Neural cell (in vitro differentiated cells): Measurements from ENCODE around the gene PAIP1. TPM values are rescaled to one million over a fixed set of nuclear protein-coding genes. Genes with fewer than 3 reads are reported as not detected.

Experiments used
- H2AFZ ChIP-seq: fragments of 200-600, 300-800 bp; sonication (generic), shearing (Covaris generic); 2 replicates; pipeline ENCODE4 v1.6.0; 2014; ENCODE audit warnings: low read depth, mild to moderate bottlenecking, antibody characterized with exemption, low read length, moderate library complexity
- H3F3A ChIP-seq: fragments of 200-600 bp; shearing (Covaris generic); 2 replicates; pipeline ENCODE4 v1.6.1; 2016; ENCODE audit warnings: mild to moderate bottlenecking, moderate library complexity, mixed read lengths, antibody characterized with exemption, low read length; ENCODE audit not compliant: insufficient read depth, poor library complexity, severe bottlenecking
- H3K27ac ChIP-seq: fragments of 200-600, 300-800 bp; sonication (generic), shearing (Covaris generic); 2 replicates; pipeline ENCODE4 v1.5.1; 2014; ENCODE audit warnings: mild to moderate bottlenecking, low read length, moderate library complexity
- H3K27me3 ChIP-seq: fragments of 300-800, 200-600 bp; sonication (generic), shearing (Covaris generic); 2 replicates; pipeline ENCODE4 v1.6.0; 2014; ENCODE audit warnings: mild to moderate bottlenecking, low read depth, low read length, moderate library complexity; ENCODE audit not compliant: insufficient read depth
- H3K36me3 ChIP-seq: fragments of 300-800, 200-600 bp; sonication (generic), shearing (Covaris generic); 2 replicates; pipeline ENCODE4 v1.5.1; 2014; ENCODE audit warnings: mild to moderate bottlenecking, antibody characterized with exemption, low read length, moderate library complexity; ENCODE audit not compliant: insufficient read depth
- H3K4me2 ChIP-seq: fragments of 300-800, 200-600 bp; sonication (generic), shearing (Covaris generic); 2 replicates; pipeline ENCODE4 v1.6.0; 2014; ENCODE audit warnings: mild to moderate bottlenecking, low read length
- H3K4me3 ChIP-seq: fragments of 300-800, 200-600 bp; sonication (generic), shearing (Covaris generic); 2 replicates; pipeline ENCODE4 v1.5.1; 2014; ENCODE audit warnings: mild to moderate bottlenecking, low read length, moderate library complexity
- H3K79me2 ChIP-seq: fragments of 200-600 bp; shearing (Covaris generic); replicated peaks from 2 replicates; pipeline ENCODE4 v1.6.0; 2014; ENCODE audit warnings: mild to moderate bottlenecking, low read length, moderate library complexity; ENCODE audit not compliant: insufficient read depth
- H3K9ac ChIP-seq: fragments of 300-800, 200-600 bp; sonication (generic), shearing (Covaris generic); 2 replicates; pipeline ENCODE4 v1.6.1; 2016; ENCODE audit warnings: mild to moderate bottlenecking, low read length, mixed read lengths
- H3K9me2 ChIP-seq: fragments of 200-600 bp; shearing (Covaris generic); 2 replicates; pipeline ENCODE4 v1.6.1; 2016; ENCODE audit warnings: mild to moderate bottlenecking, low read length, mixed read lengths; ENCODE audit not compliant: insufficient read depth
- H3K9me3 ChIP-seq: fragments of 200-600, 300-800 bp; sonication (generic), shearing (Covaris generic); 2 replicates; pipeline ENCODE4 v1.6.1; 2016; ENCODE audit warnings: mild to moderate bottlenecking, mixed run types, low read length, moderate library complexity, mixed read lengths
- H4K20me1 ChIP-seq: fragments of 200-600 bp; shearing (Covaris generic); 2 replicates; pipeline ENCODE4 v1.6.1; 2016; ENCODE audit warnings: mild to moderate bottlenecking, mixed run types; ENCODE audit not compliant: insufficient read depth
- EZH2 ChIP-seq: fragments of 200-600, 300-800 bp; shearing (Covaris generic), sonication (generic); IDR thresholded peaks from 2 replicates; pipeline ENCODE4 v1.6.1; 2014; ENCODE audit warnings: antibody characterized with exemption, low read length, borderline replicate concordance, mild to moderate bottlenecking; ENCODE audit not compliant: insufficient read depth, poor library complexity, severe bottlenecking
- MXI1 ChIP-seq: fragments of 450-650 bp; conservative IDR thresholded peaks from 2 replicates; pipeline ENCODE4 v1.6.1; 2014; ENCODE audit warnings: antibody characterized with exemption, mild to moderate bottlenecking; ENCODE audit not compliant: poor library complexity, severe bottlenecking
- POLR2AphosphoS5 ChIP-seq: IDR thresholded peaks from 2 replicates; pipeline ENCODE4 v1.6.1; 2012
- SMC3 ChIP-seq: fragments of 450-650 bp; conservative IDR thresholded peaks from 2 replicates; pipeline ENCODE4 v1.6.1; 2014; ENCODE audit warnings: antibody characterized with exemption, mild to moderate bottlenecking, moderate library complexity; ENCODE audit not compliant: poor library complexity
- TAF1 ChIP-seq: IDR thresholded peaks from 2 replicates; pipeline ENCODE4 v1.6.1; 2012; ENCODE audit warnings: low read depth
- polyA plus RNA-seq: library from polyadenylated mRNA; depleted of rRNA; stranded (reverse); fragments of >200 nt; gene quantifications from 2 replicates; pipeline ENCODE4 v1.2.3, GENCODE V29; 2014
- TF ChIP-seq, protein P1 (sequence below): IDR thresholded peaks from 2 replicates; pipeline ENCODE4 v1.6.1; 2012; ENCODE audit warnings: borderline replicate concordance
- TF ChIP-seq, protein P2 (sequence below): fragments of 450-650 bp; IDR thresholded peaks from 2 replicates; pipeline ENCODE4 v1.5.1; 2014; ENCODE audit warnings: antibody characterized with exemption, mild to moderate bottlenecking, moderate library complexity; ENCODE audit not compliant: poor library complexity, severe bottlenecking

Gene PAIP1
- polyA plus RNA-seq, 1 donor from 2014 or later: 276 TPM

GRCh38 chr5:43571237-43571636 lies 14.4 kb upstream of the PAIP1 start:
- H3F3A ChIP-seq: no peaks in the 10 kb centered on the region

GRCh38 chr5:43570450-43571158 lies 13.7 kb upstream of the PAIP1 start:
- Histone ChIP-seq H3K9me2 (no peaks in the 10 kb centered on the region), H3K79me2 (no peaks in the 10 kb centered on the region), H3K4me2 (no peak overlapping the region), H3K27ac (no peak overlapping the region), H3K36me3 (no peaks in the 10 kb centered on the region), H3K9ac (no peak overlapping the region), H3F3A (no peaks in the 10 kb centered on the region), H4K20me1 (no peaks in the 10 kb centered on the region), H3K9me3 (no peaks in the 10 kb centered on the region), H3K27me3 (no peaks in the 10 kb centered on the region), H3K4me3 (no peak overlapping the region), H2AFZ (no peak overlapping the region)
- TF ChIP-seq SMC3: no peak
- TF ChIP-seq, protein P1, sequence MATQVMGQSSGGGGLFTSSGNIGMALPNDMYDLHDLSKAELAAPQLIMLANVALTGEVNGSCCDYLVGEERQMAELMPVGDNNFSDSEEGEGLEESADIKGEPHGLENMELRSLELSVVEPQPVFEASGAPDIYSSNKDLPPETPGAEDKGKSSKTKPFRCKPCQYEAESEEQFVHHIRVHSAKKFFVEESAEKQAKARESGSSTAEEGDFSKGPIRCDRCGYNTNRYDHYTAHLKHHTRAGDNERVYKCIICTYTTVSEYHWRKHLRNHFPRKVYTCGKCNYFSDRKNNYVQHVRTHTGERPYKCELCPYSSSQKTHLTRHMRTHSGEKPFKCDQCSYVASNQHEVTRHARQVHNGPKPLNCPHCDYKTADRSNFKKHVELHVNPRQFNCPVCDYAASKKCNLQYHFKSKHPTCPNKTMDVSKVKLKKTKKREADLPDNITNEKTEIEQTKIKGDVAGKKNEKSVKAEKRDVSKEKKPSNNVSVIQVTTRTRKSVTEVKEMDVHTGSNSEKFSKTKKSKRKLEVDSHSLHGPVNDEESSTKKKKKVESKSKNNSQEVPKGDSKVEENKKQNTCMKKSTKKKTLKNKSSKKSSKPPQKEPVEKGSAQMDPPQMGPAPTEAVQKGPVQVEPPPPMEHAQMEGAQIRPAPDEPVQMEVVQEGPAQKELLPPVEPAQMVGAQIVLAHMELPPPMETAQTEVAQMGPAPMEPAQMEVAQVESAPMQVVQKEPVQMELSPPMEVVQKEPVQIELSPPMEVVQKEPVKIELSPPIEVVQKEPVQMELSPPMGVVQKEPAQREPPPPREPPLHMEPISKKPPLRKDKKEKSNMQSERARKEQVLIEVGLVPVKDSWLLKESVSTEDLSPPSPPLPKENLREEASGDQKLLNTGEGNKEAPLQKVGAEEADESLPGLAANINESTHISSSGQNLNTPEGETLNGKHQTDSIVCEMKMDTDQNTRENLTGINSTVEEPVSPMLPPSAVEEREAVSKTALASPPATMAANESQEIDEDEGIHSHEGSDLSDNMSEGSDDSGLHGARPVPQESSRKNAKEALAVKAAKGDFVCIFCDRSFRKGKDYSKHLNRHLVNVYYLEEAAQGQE: no peak
- TF ChIP-seq TAF1: no peak
- no peak for TF ChIP-seq POLR2AphosphoS5
- TF ChIP-seq EZH2: no peak
- TF ChIP-seq MXI1: no peak
- TF ChIP-seq, protein P2, sequence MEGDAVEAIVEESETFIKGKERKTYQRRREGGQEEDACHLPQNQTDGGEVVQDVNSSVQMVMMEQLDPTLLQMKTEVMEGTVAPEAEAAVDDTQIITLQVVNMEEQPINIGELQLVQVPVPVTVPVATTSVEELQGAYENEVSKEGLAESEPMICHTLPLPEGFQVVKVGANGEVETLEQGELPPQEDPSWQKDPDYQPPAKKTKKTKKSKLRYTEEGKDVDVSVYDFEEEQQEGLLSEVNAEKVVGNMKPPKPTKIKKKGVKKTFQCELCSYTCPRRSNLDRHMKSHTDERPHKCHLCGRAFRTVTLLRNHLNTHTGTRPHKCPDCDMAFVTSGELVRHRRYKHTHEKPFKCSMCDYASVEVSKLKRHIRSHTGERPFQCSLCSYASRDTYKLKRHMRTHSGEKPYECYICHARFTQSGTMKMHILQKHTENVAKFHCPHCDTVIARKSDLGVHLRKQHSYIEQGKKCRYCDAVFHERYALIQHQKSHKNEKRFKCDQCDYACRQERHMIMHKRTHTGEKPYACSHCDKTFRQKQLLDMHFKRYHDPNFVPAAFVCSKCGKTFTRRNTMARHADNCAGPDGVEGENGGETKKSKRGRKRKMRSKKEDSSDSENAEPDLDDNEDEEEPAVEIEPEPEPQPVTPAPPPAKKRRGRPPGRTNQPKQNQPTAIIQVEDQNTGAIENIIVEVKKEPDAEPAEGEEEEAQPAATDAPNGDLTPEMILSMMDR: no peak

More at GRCh38 chr5:43571237-43571636, 14.4 kb upstream of the PAIP1 start:
- no peaks in the 10 kb centered on the region for H3K36me3 ChIP-seq
- no peak overlapping the region for H3K9ac ChIP-seq
- TF ChIP-seq POLR2AphosphoS5: no peak
- no peak overlapping the region for H3K4me3 ChIP-seq
- H3K27me3 ChIP-seq: no peaks in the 10 kb centered on the region
- no peaks in the 10 kb centered on the region for H3K9me2 ChIP-seq
- no peak overlapping the region for H2AFZ ChIP-seq
- no peaks in the 10 kb centered on the region for H3K79me2 ChIP-seq
- H4K20me1 ChIP-seq: no peaks in the 10 kb centered on the region
- no peak overlapping the region for H3K4me2 ChIP-seq
- H3K9me3 ChIP-seq: no peaks in the 10 kb centered on the region
- H3K27ac ChIP-seq: no peak overlapping the region

- Histone ChIP-seq H3K27me3 (no peaks in the 10 kb centered on the region), H4K20me1 (no peaks in the 10 kb centered on the region), H3K27ac (no peak overlapping the region), H3K36me3 (no peaks in the 10 kb centered on the region), H3F3A (no peaks in the 10 kb centered on the region), H2AFZ (no peak overlapping the region), H3K9ac (no peak overlapping the region), H3K9me2 (no peaks in the 10 kb centered on the region), H3K9me3 (no peaks in the 10 kb centered on the region), H3K4me2 (no peak overlapping the region), H3K79me2 (no peaks in the 10 kb centered on the region), H3K4me3 (no peak overlapping the region)
- no peak for TF ChIP-seq TAF1
Measured at GRCh38 chr5:43569236-43569746, 12.4 kb upstream of the PAIP1 start.
